AG09309 (cell line): ENCODE results near the gene NRAP.
A peak's percentile ranks its signal among the peaks of the same experiment; 100 is the strongest.
"Not testable (repeated sequence)": the region's sequence is repeated elsewhere in the genome, so short reads cannot be mapped to it uniquely, and the experiment has no call there.

ENCODE experiments used
- DNase-seq: peaks from one replicate; pipeline ENCODE4 v3.0.0-alpha.2; 2010; ENCODE audit warnings: low read depth
- H3K4me3 ChIP-seq: 2 replicates; pipeline ENCODE4 v1.5.1; 2011; ENCODE audit warnings: mild to moderate bottlenecking, low read depth, low read length, moderate library complexity; ENCODE audit not compliant: control insufficient read depth
- TF ChIP-seq, protein P1 (sequence below): IDR thresholded peaks from 2 replicates; pipeline ENCODE4 v1.5.1; 2011; ENCODE audit warnings: mild to moderate bottlenecking, low read depth, low read length, inconsistent platforms; ENCODE audit not compliant: insufficient read depth, control insufficient read depth; ENCODE audit errors: missing control alignments

NRAP gene

GRCh38 chr10:113666682-113667252 lies 2.9 kb upstream of the NRAP start:
- H3K4me3 ChIP-seq, result no peak overlapping the region
- TF ChIP-seq, protein P1, sequence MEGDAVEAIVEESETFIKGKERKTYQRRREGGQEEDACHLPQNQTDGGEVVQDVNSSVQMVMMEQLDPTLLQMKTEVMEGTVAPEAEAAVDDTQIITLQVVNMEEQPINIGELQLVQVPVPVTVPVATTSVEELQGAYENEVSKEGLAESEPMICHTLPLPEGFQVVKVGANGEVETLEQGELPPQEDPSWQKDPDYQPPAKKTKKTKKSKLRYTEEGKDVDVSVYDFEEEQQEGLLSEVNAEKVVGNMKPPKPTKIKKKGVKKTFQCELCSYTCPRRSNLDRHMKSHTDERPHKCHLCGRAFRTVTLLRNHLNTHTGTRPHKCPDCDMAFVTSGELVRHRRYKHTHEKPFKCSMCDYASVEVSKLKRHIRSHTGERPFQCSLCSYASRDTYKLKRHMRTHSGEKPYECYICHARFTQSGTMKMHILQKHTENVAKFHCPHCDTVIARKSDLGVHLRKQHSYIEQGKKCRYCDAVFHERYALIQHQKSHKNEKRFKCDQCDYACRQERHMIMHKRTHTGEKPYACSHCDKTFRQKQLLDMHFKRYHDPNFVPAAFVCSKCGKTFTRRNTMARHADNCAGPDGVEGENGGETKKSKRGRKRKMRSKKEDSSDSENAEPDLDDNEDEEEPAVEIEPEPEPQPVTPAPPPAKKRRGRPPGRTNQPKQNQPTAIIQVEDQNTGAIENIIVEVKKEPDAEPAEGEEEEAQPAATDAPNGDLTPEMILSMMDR, result no peak
- DNase-seq, result no peak

DNA sequence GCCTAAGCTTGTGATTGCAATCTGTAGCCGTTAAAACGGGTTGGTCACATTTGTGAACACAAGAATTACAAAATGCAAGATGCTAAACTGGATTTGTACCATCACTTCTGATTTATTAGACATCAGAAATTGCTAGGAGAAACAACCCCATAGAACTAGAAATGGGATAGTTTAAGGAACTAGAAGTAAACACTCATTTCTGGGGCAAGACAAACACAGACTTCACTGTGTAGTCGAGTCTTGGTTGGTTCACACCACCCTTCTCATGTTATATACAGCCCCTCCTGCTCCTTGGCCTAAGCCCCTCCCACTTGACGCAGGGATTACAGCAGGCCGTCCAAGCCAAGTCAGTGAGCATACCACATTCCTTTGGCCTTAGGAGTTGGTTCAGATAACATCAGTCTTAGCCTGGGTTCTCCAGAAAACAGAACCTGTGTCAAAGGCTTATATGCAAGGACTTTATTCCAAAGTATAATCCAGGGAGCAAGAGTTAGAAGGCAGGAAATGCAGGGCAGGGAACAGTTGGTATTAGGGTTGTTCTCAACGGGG lies 2.0 kb upstream of the NRAP start:
- peak; percentile 37 for DNase-seq
- no peak overlapping the region for H3K4me3 ChIP-seq
- TF ChIP-seq, protein P1, result no peak

DNA sequence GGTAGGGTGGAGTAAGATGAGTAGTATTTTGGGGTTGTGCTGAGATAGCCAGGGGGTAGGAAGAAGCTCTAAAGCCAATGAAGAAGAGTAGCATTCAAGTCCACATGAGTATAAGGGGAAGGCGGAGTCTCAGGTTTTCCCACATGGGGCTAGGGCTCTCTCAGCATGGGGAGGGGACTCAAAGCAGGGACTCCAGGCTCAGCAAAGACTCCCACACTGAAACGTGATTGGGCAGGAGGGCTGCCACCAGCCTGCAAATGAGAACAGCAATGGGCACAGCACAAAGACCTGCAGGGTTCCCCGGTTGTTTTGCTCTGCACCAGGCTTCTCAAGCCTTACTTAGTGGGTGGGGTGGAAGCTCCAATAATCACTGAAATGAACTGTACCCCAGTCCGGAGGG lies 1.5 kb upstream of the NRAP start:
- DNase-seq, result no peak
- TF ChIP-seq, protein P1, result no peak
- no peak overlapping the region for H3K4me3 ChIP-seq

- TF ChIP-seq, protein P1, result no peak
- H3K4me3 ChIP-seq, result no peak overlapping the region
- DNase-seq, result no peak
Observed at GRCh38 chr10:113663142-113663541, 699 bp downstream of the NRAP start.

- TF ChIP-seq, protein P1, result no peak
- H3K4me3 ChIP-seq, result no peak overlapping the region
- no peak for DNase-seq
Observed at GRCh38 chr10:113661332-113661731, 2.5 kb downstream of the NRAP start.

DNA sequence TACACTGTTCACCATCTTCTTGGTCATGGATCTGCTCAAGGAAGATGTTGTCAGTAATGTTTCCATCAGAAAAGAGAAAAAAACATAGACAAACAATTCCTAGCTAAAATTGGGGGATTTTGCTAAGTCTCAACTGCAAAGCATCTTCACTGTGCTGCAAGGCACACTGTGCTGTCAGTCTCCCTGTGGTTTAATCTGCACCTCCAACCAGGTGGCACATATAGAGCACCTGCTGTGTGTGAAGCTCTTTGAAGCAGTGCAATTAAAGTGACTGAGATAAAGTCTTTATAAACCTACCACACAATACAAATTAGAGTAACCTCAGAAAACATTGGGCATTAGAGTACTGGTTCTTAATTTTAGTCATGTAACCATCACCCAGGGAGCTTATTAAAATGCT lies 6.3 kb downstream of the NRAP start:
- TF ChIP-seq, protein P1, result no peak
- H3K4me3 ChIP-seq, result no peak overlapping the region
- no peak for DNase-seq

DNA sequence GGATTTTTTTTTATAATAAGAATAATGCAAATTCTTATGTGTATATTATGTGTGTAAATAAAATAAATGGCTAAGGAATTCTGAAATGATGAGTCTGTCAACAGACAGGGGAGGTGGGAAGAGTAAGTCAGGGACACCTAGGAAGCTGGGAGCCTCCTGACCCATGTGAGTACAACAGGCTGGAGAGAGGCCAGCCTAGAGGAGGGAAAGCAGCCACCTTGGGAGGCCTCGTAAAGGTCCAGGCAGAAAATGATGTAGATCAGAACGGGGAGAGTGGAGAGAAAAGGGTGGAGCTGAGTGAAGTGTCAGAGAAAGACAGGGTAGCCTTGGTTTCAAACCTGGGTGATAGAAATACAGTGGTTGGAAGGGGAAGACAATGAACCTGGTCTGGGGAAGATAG lies 6.9 kb downstream of the NRAP start:
- DNase-seq, result no peak
- TF ChIP-seq, protein P1, result no peak
- no peak overlapping the region for H3K4me3 ChIP-seq

DNA sequence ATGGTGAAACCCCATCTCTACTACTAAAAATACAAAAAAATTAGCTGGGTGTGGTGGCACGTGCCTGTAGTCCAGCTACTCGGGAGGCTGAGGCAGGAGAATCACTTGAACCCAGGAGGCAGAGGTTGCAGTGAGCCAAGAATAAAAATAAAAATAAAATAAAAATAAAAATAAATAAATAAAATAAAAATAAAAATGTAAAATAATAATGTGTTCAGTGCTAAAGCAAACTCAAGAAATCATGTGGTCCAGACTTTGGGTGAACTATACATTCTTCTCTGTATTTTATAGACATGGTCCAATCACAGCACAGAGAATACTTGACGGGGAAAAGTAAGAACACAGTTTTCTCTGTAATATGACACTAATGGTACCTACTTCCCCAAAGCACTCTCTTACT lies 11.4 kb downstream of the NRAP start:
- not testable (repeated sequence) for DNase-seq, H3K4me3 ChIP-seq
